IMR-90 (cell line): ENCODE measurements around the gene KCNAB1. TPM values are rescaled to one million over a fixed set of nuclear protein-coding genes. Genes with fewer than 3 reads are reported as not detected.

Source experiments
- ATAC-seq: fragments of 200-7000 bp; cut with Tn5 transposase; 2 replicates; pipeline ENCODE4 v1.9.1; 2020; ENCODE audit warnings: low read depth, mild to moderate bottlenecking, moderate library complexity
- BruUV-seq: library from RNA; stranded (reverse); fragments of 400-500 nt; replicated peaks from 2 replicates; lab custom pipeline; 2021; lab: Mats Ljungman, UMichigan
- CTCF ChIA-PET: fragments of 300-600 bp; formaldehyde crosslinking; extraction: SDS; loops from one replicate; lab custom pipeline; 2021; ENCODE audit warnings: antibody characterized with exemption; lab: Yijun Ruan, JAX
- POLR2A ChIA-PET: fragments of 300-600 bp; sonication (Branson Sonifier 250); formaldehyde crosslinking; loops from one replicate; lab custom pipeline; 2022; ENCODE audit warnings: antibody characterized with exemption; ENCODE audit not compliant: unreplicated experiment; lab: Charles Lee
- DNase-seq: peaks from one replicate; pipeline ENCODE4 v3.0.0; 2013
- H2AFZ ChIP-seq: replicated peaks from 2 replicates; pipeline ENCODE3; 2013; ENCODE audit warnings: low read length, mild to moderate bottlenecking; ENCODE audit not compliant: poor library complexity
- H2AK5ac ChIP-seq: 2 replicates; pipeline ENCODE4 v1.6.1; 2013; ENCODE audit warnings: low read depth, low read length, inconsistent platforms
- H2AK9ac ChIP-seq: replicated peaks from 2 replicates; pipeline ENCODE3; 2013; ENCODE audit warnings: mild to moderate bottlenecking, low read depth, low read length, moderate library complexity; ENCODE audit not compliant: poor library complexity
- H2BK120ac ChIP-seq: 2 replicates; pipeline ENCODE4 v1.6.1; 2013; ENCODE audit warnings: low read depth, low read length, inconsistent platforms
- H2BK15ac ChIP-seq: 3 replicates; pipeline ENCODE4 v1.6.1; 2013; ENCODE audit warnings: low read depth, low read length, inconsistent platforms
- H2BK20ac ChIP-seq: 2 replicates; pipeline ENCODE4 v1.6.1; 2013; ENCODE audit warnings: low read depth, mild to moderate bottlenecking, inconsistent platforms, low read length, moderate library complexity
- H2BK5ac ChIP-seq: 2 replicates; pipeline ENCODE4 v1.6.1; 2013; ENCODE audit warnings: mild to moderate bottlenecking, low read depth, low read length, inconsistent platforms; ENCODE audit not compliant: poor library complexity, severe bottlenecking
- H3K14ac ChIP-seq: replicated peaks from 2 replicates; pipeline ENCODE4 v1.6.1; 2013; ENCODE audit warnings: low read depth, low read length, inconsistent platforms
- H3K18ac ChIP-seq: 2 replicates; pipeline ENCODE4 v1.6.1; 2013; ENCODE audit warnings: low read depth, low read length, control low read depth
- H3K23ac ChIP-seq: 2 replicates; pipeline ENCODE4 v1.6.1; 2013; ENCODE audit warnings: low read depth, low read length, inconsistent platforms
- H3K27ac ChIP-seq: 2 replicates; pipeline ENCODE4 v1.5.1; 2013; ENCODE audit warnings: mild to moderate bottlenecking, control low read depth, low read length; ENCODE audit not compliant: insufficient read depth
- H3K27me3 ChIP-seq: 2 replicates; pipeline ENCODE4 v1.6.1; 2013; ENCODE audit warnings: low read length; ENCODE audit not compliant: control insufficient read depth, insufficient read depth
- H3K36me3 ChIP-seq: 2 replicates; pipeline ENCODE4 v1.6.1; 2013; ENCODE audit warnings: low read length, mixed read lengths; ENCODE audit not compliant: control insufficient read depth, insufficient read depth
- H3K4ac ChIP-seq: 2 replicates; pipeline ENCODE4 v1.6.1; 2013; ENCODE audit warnings: low read depth, low read length, inconsistent platforms
- H3K4me1 ChIP-seq: 2 replicates; pipeline ENCODE4 v1.6.1; 2013; ENCODE audit warnings: low read length, mixed read lengths; ENCODE audit not compliant: control insufficient read depth, insufficient read depth
- H3K4me2 ChIP-seq: 2 replicates; pipeline ENCODE4 v1.6.1; 2013; ENCODE audit warnings: low read depth, mild to moderate bottlenecking, control low read depth, low read length, moderate library complexity
- H3K4me3 ChIP-seq: 2 replicates; pipeline ENCODE4 v1.5.1; 2013; ENCODE audit warnings: low read depth, mild to moderate bottlenecking, control low read depth, low read length, moderate library complexity; ENCODE audit not compliant: insufficient read depth
- H3K56ac ChIP-seq: 2 replicates; pipeline ENCODE4 v1.6.1; 2013; ENCODE audit warnings: low read length, inconsistent platforms; ENCODE audit not compliant: insufficient read depth; ENCODE audit errors: extremely low read depth
- H3K79me1 ChIP-seq, 2 experiments: 2 replicates each; pipeline ENCODE4 v1.6.1; 2013; ENCODE audit warnings: low read length in 2 of 2, inconsistent platforms in 1 of 2, low read depth in 1 of 2
- H3K9ac ChIP-seq: 2 replicates; pipeline ENCODE4 v1.6.1; 2013; ENCODE audit warnings: low read depth, low read length, control low read depth
- H3K9me1 ChIP-seq: 2 replicates; pipeline ENCODE4 v1.6.1; 2013; ENCODE audit warnings: low read length, inconsistent platforms; ENCODE audit not compliant: insufficient read depth
- H3K9me3 ChIP-seq: 2 replicates; pipeline ENCODE4 v1.6.1; 2013; ENCODE audit warnings: low read length; ENCODE audit not compliant: control insufficient read depth, insufficient read depth
- H4K20me1 ChIP-seq: 2 replicates; pipeline ENCODE4 v1.6.1; 2013; ENCODE audit warnings: low read length, inconsistent platforms; ENCODE audit not compliant: insufficient read depth
- H4K5ac ChIP-seq: 2 replicates; pipeline ENCODE4 v1.6.1; 2013; ENCODE audit warnings: mild to moderate bottlenecking, low read depth, low read length, control low read depth
- H4K8ac ChIP-seq, 2 experiments: 2 replicates each; pipeline ENCODE4 v1.6.1; 2013; ENCODE audit warnings: low read depth in 2 of 2, low read length in 2 of 2, control low read depth in 1 of 2, inconsistent platforms in 1 of 2
- H4K91ac ChIP-seq: 2 replicates; pipeline ENCODE4 v1.6.1; 2013; ENCODE audit warnings: low read depth, low read length, inconsistent platforms; ENCODE audit not compliant: insufficient read depth
- BHLHE40 ChIP-seq: fragments of 150-350 bp; IDR thresholded peaks from 2 replicates; pipeline ENCODE4 v1.6.1; 2016; ENCODE audit warnings: mild to moderate bottlenecking, low read depth, low read length
- CEBPB ChIP-seq: IDR thresholded peaks from 2 replicates; pipeline ENCODE4 v1.6.1; 2012; ENCODE audit warnings: low read depth, low read length, improper control_type of control experiment
- CHD1 ChIP-seq: IDR thresholded peaks from 2 replicates; pipeline ENCODE4 v1.6.1; 2012; ENCODE audit warnings: low read depth, low read length, improper control_type of control experiment
- CTCF ChIP-seq: conservative IDR thresholded peaks from 2 replicates; pipeline ENCODE4 v1.5.1; 2012; ENCODE audit warnings: mild to moderate bottlenecking, low read depth, low read length, improper control_type of control experiment
- FOS ChIP-seq: fragments of 150-350 bp; IDR thresholded peaks from 2 replicates; pipeline ENCODE4 v1.6.1; 2016; ENCODE audit warnings: low read depth, low read length
- MAFK ChIP-seq: IDR thresholded peaks from 2 replicates; pipeline ENCODE4 v1.6.1; 2012; ENCODE audit warnings: low read depth, low read length, improper control_type of control experiment
- MAZ ChIP-seq: IDR thresholded peaks from 2 replicates; pipeline ENCODE4 v1.6.1; 2012; ENCODE audit warnings: low read depth, mild to moderate bottlenecking, low read length, improper control_type of control experiment, moderate library complexity, borderline replicate concordance
- MXI1 ChIP-seq: IDR thresholded peaks from 2 replicates; pipeline ENCODE4 v1.6.1; 2012; ENCODE audit warnings: low read depth, mild to moderate bottlenecking, low read length, moderate library complexity, borderline replicate concordance
- NFE2L2 ChIP-seq: fragments of 150-350 bp; IDR thresholded peaks from 2 replicates; pipeline ENCODE4 v1.6.1; 2016; ENCODE audit warnings: low read depth, mild to moderate bottlenecking, low read length
- POLR2A ChIP-seq: IDR thresholded peaks from 2 replicates; pipeline ENCODE4 v1.6.1; 2012; ENCODE audit warnings: mild to moderate bottlenecking, low read depth, low read length
- RAD21 ChIP-seq: IDR thresholded peaks from 2 replicates; pipeline ENCODE4 v1.6.1; 2012; ENCODE audit warnings: low read length, improper control_type of control experiment
- RCOR1 ChIP-seq: IDR thresholded peaks from 2 replicates; pipeline ENCODE4 v1.6.1; 2012; ENCODE audit warnings: mild to moderate bottlenecking, low read length, improper control_type of control experiment; ENCODE audit not compliant: insufficient replicate concordance
- RFX5 ChIP-seq: IDR thresholded peaks from 2 replicates; pipeline ENCODE4 v1.8.0; 2012; ENCODE audit warnings: low read depth, mild to moderate bottlenecking, low read length, moderate library complexity
- SMC3 ChIP-seq: fragments of 150-350 bp; IDR thresholded peaks from 2 replicates; pipeline ENCODE4 v1.6.1; 2016; ENCODE audit warnings: low read depth, mild to moderate bottlenecking, antibody characterized with exemption, low read length, moderate library complexity
- USF2 ChIP-seq: fragments of 150-350 bp; IDR thresholded peaks from 2 replicates; pipeline ENCODE4 v1.6.1; 2017; ENCODE audit warnings: mild to moderate bottlenecking, antibody characterized with exemption, low read length, low read depth
- WGBS, 2 experiments: methylation state at CpG; one replicate each; pipeline versions ENCODE4 v1.1.5 to v1.1.7; 2013; ENCODE audit warnings: missing lambda C conversion rate in 2 of 2; ENCODE audit not compliant: insufficient read length in 1 of 2; ENCODE audit errors: extremely low coverage in 2 of 2; 5-methylcytosine and 5-hydroxymethylcytosine counted together
- dilution Hi-C: fragments of 300-500 bp; cut with HindIII; formaldehyde crosslinking; loops from one replicate; pipeline ENCODE4 v1.14.3; 2018; ENCODE audit warnings: low sequenced_read_pairs; ENCODE audit not compliant: unreplicated experiment
- in situ Hi-C: fragments of 300-500 bp; cut with MboI; formaldehyde crosslinking; loops from 3 replicates; pipeline ENCODE4 v1.14.3; 2019; ENCODE audit warnings: low sequenced_read_pairs, inconsistent platforms, mixed read lengths
- intact Hi-C: fragments of 100-400 bp; cut with micrococcal nuclease; formaldehyde crosslinking; loops from 2 replicates; pipeline ENCODE4 v1.10.0; 2022
- polyA plus RNA-seq, 3 experiments: library from polyadenylated mRNA; depleted of rRNA; stranded (reverse); fragments of >200 nt; gene quantifications; 2 replicates each; pipeline ENCODE4 v1.2.3, GENCODE V29; 2012; ENCODE audit warnings: low replicate concordance in 1 of 3
- total RNA-seq: library from RNA; depleted of rRNA; stranded (reverse); fragments of >200 nt; gene quantifications from 2 replicates; pipeline ENCODE4 v1.2.3, GENCODE V29; 2012
- TF ChIP-seq, protein P1 (sequence below): fragments of 150-350 bp; IDR thresholded peaks from 2 replicates; pipeline ENCODE4 v1.6.1; 2016; ENCODE audit warnings: low read depth, mild to moderate bottlenecking, low read length, moderate library complexity, borderline replicate concordance

The KCNAB1 gene
- total and polyA plus RNA-seq, 2 of the 4 experiments (the other 2 are of a cell fraction), result under 0.01 to 0.07 TPM

GRCh38 chr3:156311431-156311830 lies 191.1 kb downstream of the KCNAB1 start:
- Histone ChIP-seq H3K4me1 (no peaks in the 10 kb centered on the region), H3K56ac (no peak overlapping the region), H4K8ac (no peak overlapping the region), H2BK15ac (no peak overlapping the region), H3K4me2 (no peak overlapping the region), H2AFZ (peak overlapping the region; percentile 37), H3K9me1 (no peaks in the 10 kb centered on the region; the same call in 1 of the 2 replicates), H2AK9ac (no peak overlapping the region), H2BK20ac (no peak overlapping the region), H3K27me3 (no peaks in the 10 kb centered on the region), H3K9ac (no peak overlapping the region), H3K79me1 (no peaks in the 10 kb centered on the region), H2BK5ac (no peak overlapping the region), H3K4ac (no peak overlapping the region), H3K18ac (no peak overlapping the region), H2AK5ac (no peak overlapping the region), H2BK120ac (no peak overlapping the region), H3K23ac (no peak overlapping the region), H4K5ac (no peak overlapping the region), H3K9me3 (no peaks in the 10 kb centered on the region), H3K14ac (no peak overlapping the region), H3K36me3 (no peaks in the 10 kb centered on the region), H4K20me1 (no peaks in the 10 kb centered on the region), H3K27ac (no peak overlapping the region), H3K4me3 (no peak overlapping the region), H4K91ac (no peak overlapping the region)
- ChIA-PET POLR2A (no interaction called here), CTCF (no interaction called here)
- BruUV-seq, result no TSS peak
- ATAC-seq (no peak), DNase-seq (no peak)
- 89% methylated on average over 2 of the region's 4 CpGs; no CpG with 5 or more reads in 1 of the 2 experiments for WGBS, 2 experiments
- in situ Hi-C loops (no loop called here), dilution Hi-C loops (no loop called here), intact Hi-C loops (no loop called here)
- TF ChIP-seq RCOR1 (no peak), USF2 (no peak), MAFK (no peak), RAD21 (no peak), CTCF (no peak), FOS (no peak), CHD1 (no peak), SMC3 (no peak), RFX5 (no peak), MAZ (no peak), POLR2A (no peak), MXI1 (no peak), NFE2L2 (no peak), BHLHE40 (no peak), CEBPB (no peak)
- TF ChIP-seq, protein P1, sequence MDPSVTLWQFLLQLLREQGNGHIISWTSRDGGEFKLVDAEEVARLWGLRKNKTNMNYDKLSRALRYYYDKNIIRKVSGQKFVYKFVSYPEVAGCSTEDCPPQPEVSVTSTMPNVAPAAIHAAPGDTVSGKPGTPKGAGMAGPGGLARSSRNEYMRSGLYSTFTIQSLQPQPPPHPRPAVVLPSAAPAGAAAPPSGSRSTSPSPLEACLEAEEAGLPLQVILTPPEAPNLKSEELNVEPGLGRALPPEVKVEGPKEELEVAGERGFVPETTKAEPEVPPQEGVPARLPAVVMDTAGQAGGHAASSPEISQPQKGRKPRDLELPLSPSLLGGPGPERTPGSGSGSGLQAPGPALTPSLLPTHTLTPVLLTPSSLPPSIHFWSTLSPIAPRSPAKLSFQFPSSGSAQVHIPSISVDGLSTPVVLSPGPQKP, result no peak
